Left ventricle myocardium inferior (tissue), 1 donor: Measurements from ENCODE around the gene POP7. TPM values are rescaled to one million over a fixed set of nuclear protein-coding genes. Genes with fewer than 3 reads are reported as not detected.

Experiments used
- DNase-seq: peaks from one replicate; pipeline ENCODE4 v3.0.0-alpha.2; 2020
- H3K27ac ChIP-seq: fragments of 200-600 bp; replicated peaks from 2 replicates; pipeline ENCODE4 v1.8.0; 2021
- H3K27me3 ChIP-seq: fragments of 200-600 bp; 2 replicates; pipeline ENCODE4 v1.8.0; 2021; ENCODE audit warnings: low read depth
- H3K36me3 ChIP-seq: fragments of 200-600 bp; 2 replicates; pipeline ENCODE4 v1.8.0; 2021
- H3K4me1 ChIP-seq: fragments of 200-600 bp; 2 replicates; pipeline ENCODE4 v1.8.0; 2021
- H3K4me3 ChIP-seq: fragments of 200-600 bp; 2 replicates; pipeline ENCODE4 v1.8.0; 2021; ENCODE audit warnings: mild to moderate bottlenecking, moderate library complexity
- H3K9me3 ChIP-seq: fragments of 200-600 bp; replicated peaks from 2 replicates; pipeline ENCODE4 v1.8.0; 2021
- intact Hi-C: fragments of 100-400 bp; cut with micrococcal nuclease; formaldehyde crosslinking; loops from one replicate; pipeline ENCODE4 v1.11.0; 2022
- total RNA-seq: library from RNA; stranded (reverse); fragmentation: NEBNext Ultra II Directional; extraction: Animal tissue kit (Norgen Biotek cat#: 25700); gene quantifications from one replicate; pipeline ENCODE4 v1.2.1, GENCODE V29; 2021
- TF ChIP-seq, protein P1 (sequence below): fragments of 200-600 bp; IDR thresholded peaks from 2 replicates; pipeline ENCODE4 v1.8.0; 2021; ENCODE audit warnings: antibody characterized with exemption, mild to moderate bottlenecking, borderline replicate concordance
- donor health status: DM: no; HTN: yes; CAD: no; lungs with severe emphysema.

Gene POP7
- total RNA-seq, 1 donor from 2014 or later = 30.6 TPM

DNA sequence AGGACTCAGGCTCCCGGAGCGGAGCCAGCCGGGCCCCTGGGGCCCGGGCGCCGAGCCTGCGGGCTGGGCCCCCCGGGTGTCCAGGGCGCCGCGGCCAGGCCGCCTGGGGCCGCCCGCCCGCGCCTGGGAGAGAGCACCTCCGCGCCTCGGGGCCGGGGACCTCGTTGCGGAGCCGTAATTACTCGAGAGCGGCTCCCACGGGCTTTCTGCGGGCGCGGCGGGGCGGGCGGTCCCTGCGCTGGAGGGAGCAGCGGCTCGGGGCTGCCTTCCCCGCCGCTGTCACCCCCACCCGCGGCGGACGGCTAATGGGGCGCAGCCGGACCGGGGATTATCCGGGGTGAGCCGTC lies 30.8 kb upstream of the POP7 start:
- TF ChIP-seq, protein P1, sequence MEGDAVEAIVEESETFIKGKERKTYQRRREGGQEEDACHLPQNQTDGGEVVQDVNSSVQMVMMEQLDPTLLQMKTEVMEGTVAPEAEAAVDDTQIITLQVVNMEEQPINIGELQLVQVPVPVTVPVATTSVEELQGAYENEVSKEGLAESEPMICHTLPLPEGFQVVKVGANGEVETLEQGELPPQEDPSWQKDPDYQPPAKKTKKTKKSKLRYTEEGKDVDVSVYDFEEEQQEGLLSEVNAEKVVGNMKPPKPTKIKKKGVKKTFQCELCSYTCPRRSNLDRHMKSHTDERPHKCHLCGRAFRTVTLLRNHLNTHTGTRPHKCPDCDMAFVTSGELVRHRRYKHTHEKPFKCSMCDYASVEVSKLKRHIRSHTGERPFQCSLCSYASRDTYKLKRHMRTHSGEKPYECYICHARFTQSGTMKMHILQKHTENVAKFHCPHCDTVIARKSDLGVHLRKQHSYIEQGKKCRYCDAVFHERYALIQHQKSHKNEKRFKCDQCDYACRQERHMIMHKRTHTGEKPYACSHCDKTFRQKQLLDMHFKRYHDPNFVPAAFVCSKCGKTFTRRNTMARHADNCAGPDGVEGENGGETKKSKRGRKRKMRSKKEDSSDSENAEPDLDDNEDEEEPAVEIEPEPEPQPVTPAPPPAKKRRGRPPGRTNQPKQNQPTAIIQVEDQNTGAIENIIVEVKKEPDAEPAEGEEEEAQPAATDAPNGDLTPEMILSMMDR = no peak
- peaks cover 36% of the 10 kb centered on the region for H3K36me3 ChIP-seq
- DNase-seq = peak; percentile 33
- no peaks in the 10 kb centered on the region for H3K27me3 ChIP-seq
- H3K27ac ChIP-seq = peak overlapping the region; percentile 99
- intact Hi-C loops = no loop called here
- H3K4me1 ChIP-seq = peaks cover 65% of the 10 kb centered on the region
- peak overlapping the region; percentile 99 for H3K4me3 ChIP-seq
- H3K9me3 ChIP-seq = no peaks in the 10 kb centered on the region

- Histone ChIP-seq H3K4me3 (peak overlapping the region; percentile 99), H3K27ac (peak overlapping the region; percentile 99), H3K27me3 (no peaks in the 10 kb centered on the region), H3K9me3 (no peaks in the 10 kb centered on the region), H3K4me1 (peaks cover 72% of the 10 kb centered on the region), H3K36me3 (peaks cover 36% of the 10 kb centered on the region)
- DNase-seq = peak; percentile 88
- TF ChIP-seq, protein P1 = no peak
- intact Hi-C loops = no loop called here
Observed at GRCh38 chr7:100675581-100676350, 30.2 kb upstream of the POP7 start.

GRCh38 chr7:100676501-100677306 lies 29.2 kb upstream of the POP7 start:
- DNase-seq = peak; percentile 21
- no peaks in the 10 kb centered on the region for H3K27me3 ChIP-seq
- H3K9me3 ChIP-seq = no peaks in the 10 kb centered on the region
- H3K4me3 ChIP-seq = peak overlapping the region; percentile 99
- TF ChIP-seq, protein P1 = no peak
- H3K4me1 ChIP-seq = peaks cover 75% of the 10 kb centered on the region
- intact Hi-C loops = no loop called here
- H3K27ac ChIP-seq = peak overlapping the region; percentile 99
- peaks cover 41% of the 10 kb centered on the region for H3K36me3 ChIP-seq

- Histone ChIP-seq H3K36me3 (peaks cover 50% of the 10 kb centered on the region), H3K4me3 (no peak overlapping the region), H3K9me3 (no peaks in the 10 kb centered on the region), H3K27me3 (no peaks in the 10 kb centered on the region), H3K27ac (peak overlapping the region; percentile 99), H3K4me1 (peaks cover 75% of the 10 kb centered on the region)
- intact Hi-C loops = no loop called here
- DNase-seq = no peak
- TF ChIP-seq, protein P1 = no peak
Observed at GRCh38 chr7:100677308-100678267, 28.3 kb upstream of the POP7 start.

GRCh38 chr7:100678291-100678984 lies 27.5 kb upstream of the POP7 start:
- H3K36me3 ChIP-seq = peaks cover 58% of the 10 kb centered on the region
- H3K9me3 ChIP-seq = no peaks in the 10 kb centered on the region
- DNase-seq = peak; percentile 18
- TF ChIP-seq, protein P1 = no peak
- no peaks in the 10 kb centered on the region for H3K27me3 ChIP-seq
- no peak overlapping the region for H3K4me3 ChIP-seq
- H3K4me1 ChIP-seq = peaks cover 71% of the 10 kb centered on the region
- H3K27ac ChIP-seq = peak overlapping the region; percentile 27
- intact Hi-C loops = no loop called here
